GM12891 (cell line): ENCODE results near the gene MKRN1.
"Not testable (repeated sequence)": the region's sequence is repeated elsewhere in the genome, so short reads cannot be mapped to it uniquely, and the experiment has no call there.

Source experiments
- DNase-seq: peaks from one replicate; pipeline ENCODE4 v3.0.0; 2011; ENCODE audit warnings: low spot score; ENCODE audit not compliant: insufficient read length
- FAIRE-seq: peaks from 2 replicates; lab custom pipeline; 2011; peaks lifted over from hg19 to GRCh38; lab: Jason Lieb, UNC
- PAX5 ChIP-seq: IDR thresholded peaks from 2 replicates; pipeline ENCODE4 v1.6.1; 2011; ENCODE audit warnings: low read length, moderate library complexity, mild to moderate bottlenecking; ENCODE audit not compliant: insufficient read depth, severe bottlenecking
- POLR2A ChIP-seq: IDR thresholded peaks from 2 replicates; pipeline ENCODE4 v1.6.1; 2011; ENCODE audit warnings: low read depth, low read length, control low read depth
- POLR2AphosphoS5 ChIP-seq: IDR thresholded peaks from 2 replicates; pipeline ENCODE4 v1.6.1; 2011; ENCODE audit warnings: low read depth, low read length, control low read depth
- POU2F2 ChIP-seq: IDR thresholded peaks from 2 replicates; pipeline ENCODE4 v1.6.1; 2011; ENCODE audit warnings: low read depth, mild to moderate bottlenecking, control low read depth, low read length, moderate library complexity
- SPI1 ChIP-seq: IDR thresholded peaks from 2 replicates; pipeline ENCODE4 v1.6.1; 2011; ENCODE audit warnings: low read depth, low read length, control low read depth
- TAF1 ChIP-seq: IDR thresholded peaks from 2 replicates; pipeline ENCODE4 v1.6.1; 2011; ENCODE audit warnings: low read depth, low read length, control low read depth

MKRN1 gene

DNA sequence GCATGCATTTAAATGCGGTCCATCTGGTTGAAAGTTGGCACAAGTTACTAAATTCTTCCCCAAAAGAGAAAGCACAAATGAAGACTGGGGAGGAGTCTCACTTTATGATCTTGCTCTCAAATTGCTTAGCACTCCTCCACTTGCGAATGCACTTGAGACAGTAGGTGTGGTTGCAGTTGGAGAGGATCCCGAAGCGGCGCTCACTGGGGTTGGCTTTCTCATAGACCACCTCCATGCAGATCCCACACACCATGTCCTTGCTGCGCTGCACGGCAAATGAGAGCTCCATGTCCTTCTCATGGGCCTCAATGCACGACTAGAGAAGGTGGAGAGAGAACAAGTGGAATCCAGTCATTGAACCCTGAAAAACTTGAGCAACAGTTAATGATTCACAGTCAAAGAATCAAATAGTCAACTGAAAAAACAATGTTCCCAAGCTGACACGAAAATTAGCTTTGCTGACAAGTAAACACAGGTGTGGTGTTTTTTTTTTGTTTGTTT, 22.7 kb downstream of the MKRN1 start:
- TF ChIP-seq PAX5 (no peak), POLR2A (no peak), POLR2AphosphoS5 (no peak), POU2F2 (no peak), TAF1 (no peak), SPI1 (no peak)
- FAIRE-seq (no peak), DNase-seq (no peak)

GRCh38 chr7:140455743-140456142, 23.6 kb downstream of the MKRN1 start:
- TF ChIP-seq POU2F2, result no peak
- no peak for TF ChIP-seq SPI1
- TF ChIP-seq POLR2A, result no peak
- no peak for TF ChIP-seq POLR2AphosphoS5
- TF ChIP-seq TAF1, result no peak
- TF ChIP-seq PAX5, result no peak
- no peak for FAIRE-seq
- no peak for DNase-seq

DNA sequence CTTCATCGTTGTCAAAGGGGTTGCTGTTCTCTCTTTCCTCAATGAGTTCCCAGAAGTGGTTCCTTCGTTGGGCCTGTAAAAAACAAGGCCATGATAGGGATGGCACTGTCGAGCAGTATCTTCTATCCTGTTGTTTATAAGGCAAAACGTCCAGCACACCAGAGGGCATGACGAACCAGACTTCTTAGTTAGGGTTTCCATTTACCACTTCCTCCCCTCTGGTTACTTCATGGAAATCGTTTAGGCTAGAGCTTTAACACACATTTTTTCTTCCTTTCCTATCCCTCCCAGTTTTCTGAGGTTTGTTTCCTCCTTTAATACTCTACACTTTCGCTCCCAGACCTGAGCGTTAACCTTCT, 24.7 kb downstream of the MKRN1 start:
- FAIRE-seq, result no peak
- TF ChIP-seq PAX5 (no peak), POLR2AphosphoS5 (no peak), POLR2A (no peak), TAF1 (no peak), SPI1 (no peak), POU2F2 (no peak)
- no peak for DNase-seq

- FAIRE-seq, DNase-seq: not testable (repeated sequence)
These were observed 25.3 kb downstream of the MKRN1 start for GRCh38 chr7:140453785-140454656.

DNA sequence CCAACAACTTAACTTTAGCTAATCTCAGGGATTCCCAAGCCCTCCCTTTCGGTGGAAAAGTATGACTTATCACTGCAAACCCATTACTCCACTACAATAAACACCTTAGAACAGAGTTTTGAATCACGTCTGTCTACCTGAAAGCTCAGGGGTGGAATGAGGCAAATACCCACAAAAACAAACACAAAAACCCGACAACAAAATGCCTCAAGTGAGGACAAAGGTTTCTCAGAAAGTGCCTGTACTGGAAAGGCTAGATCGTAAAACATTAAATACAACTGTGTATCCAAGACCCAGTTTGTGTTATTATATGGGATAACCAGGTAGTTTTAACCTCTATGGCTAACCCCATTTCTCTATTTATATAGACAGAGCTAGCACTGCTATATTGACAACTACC, 26.0 kb downstream of the MKRN1 start:
- TF ChIP-seq SPI1 (no peak), POU2F2 (no peak), POLR2AphosphoS5 (no peak), PAX5 (no peak), POLR2A (no peak), TAF1 (no peak)
- DNase-seq, result no peak
- FAIRE-seq, result no peak

GRCh38 chr7:140451716-140452115, 27.6 kb downstream of the MKRN1 start:
- DNase-seq (no peak), FAIRE-seq (no peak)
- TF ChIP-seq SPI1 (no peak), POLR2A (no peak), TAF1 (no peak), POU2F2 (no peak), PAX5 (no peak)

GRCh38 chr7:140448781-140449480, 30.4 kb downstream of the MKRN1 start:
- TF ChIP-seq TAF1 (no peak), POLR2AphosphoS5 (no peak), SPI1 (no peak), POU2F2 (no peak), PAX5 (no peak)
- DNase-seq (no peak), FAIRE-seq (no peak)

DNA sequence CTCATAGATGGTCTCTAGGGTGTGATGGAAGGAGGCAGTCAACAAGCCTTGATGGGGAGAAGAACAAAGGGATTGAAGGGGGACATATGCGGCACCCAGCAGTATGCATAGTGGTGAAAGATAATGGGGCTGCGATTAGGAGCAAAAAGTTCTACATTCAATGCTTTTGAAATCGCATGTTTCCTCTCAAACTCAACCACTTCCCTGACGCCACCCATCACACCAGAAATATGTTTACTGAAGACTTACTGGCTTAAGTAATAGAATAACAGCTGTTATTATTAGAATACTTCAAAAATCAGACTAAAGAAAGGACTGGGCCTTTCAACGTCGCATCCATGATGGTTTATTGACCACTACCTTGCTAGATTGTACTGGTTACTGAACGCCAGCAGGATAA, 31.5 kb downstream of the MKRN1 start:
- FAIRE-seq, result no peak

GRCh38 chr7:140446467-140446866, 32.8 kb downstream of the MKRN1 start:
- TF ChIP-seq POLR2AphosphoS5 (no peak), SPI1 (no peak), POU2F2 (no peak), PAX5 (no peak), POLR2A (no peak), TAF1 (no peak)
- DNase-seq (no peak), FAIRE-seq (no peak)

More for the DNA sequence above, 31.5 kb downstream of the MKRN1 start:
- DNase-seq, result no peak
- no peak for TF ChIP-seq POU2F2
- TF ChIP-seq POLR2AphosphoS5, result no peak
- TF ChIP-seq PAX5, result no peak
- TF ChIP-seq SPI1, result no peak
- TF ChIP-seq POLR2A, result no peak
- TF ChIP-seq TAF1, result no peak

DNA sequence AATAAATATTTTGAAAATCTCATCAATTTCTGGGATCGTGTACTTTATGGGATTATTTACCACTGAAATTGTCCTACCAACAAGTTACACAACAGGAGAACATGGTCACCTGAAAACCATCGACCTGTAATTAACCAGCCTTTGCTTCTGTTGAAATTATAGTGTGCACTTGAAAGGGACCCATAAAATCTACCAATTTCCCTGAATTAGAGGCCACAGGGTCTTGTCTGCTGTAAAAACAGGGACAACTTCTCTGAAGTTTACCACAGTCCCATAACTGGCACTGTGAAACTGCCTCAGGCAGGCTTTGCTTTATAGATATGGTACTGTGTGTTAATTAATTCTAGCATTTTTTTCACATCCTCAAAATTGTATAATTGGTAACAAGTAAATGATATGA, 37.8 kb downstream of the MKRN1 start:
- FAIRE-seq (no peak), DNase-seq (no peak)
- TF ChIP-seq POU2F2 (no peak), TAF1 (no peak), POLR2A (no peak)

DNA sequence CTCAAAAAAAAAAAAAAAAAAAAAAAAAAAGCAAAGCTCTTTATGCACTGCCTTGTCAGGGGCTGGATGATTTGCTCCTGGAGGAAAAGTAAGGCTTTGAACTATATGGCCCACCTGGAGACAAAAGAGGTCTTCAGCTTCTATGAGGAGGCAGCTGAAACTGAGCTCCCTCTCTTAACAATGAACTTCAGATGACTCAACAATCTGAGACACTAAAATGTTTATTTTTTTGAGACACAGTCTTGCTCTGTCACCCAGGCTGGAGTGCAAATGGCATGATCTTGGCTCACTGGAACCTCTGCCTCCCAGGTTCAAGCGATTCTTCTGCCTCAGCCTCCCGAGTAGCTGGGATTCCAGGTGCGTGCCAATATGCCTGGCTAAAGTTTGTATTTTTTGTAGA, 38.7 kb downstream of the MKRN1 start:
- no peak for DNase-seq
- no peak for TF ChIP-seq SPI1
- TF ChIP-seq TAF1, result no peak
- TF ChIP-seq POU2F2, result no peak
- no peak for TF ChIP-seq PAX5
- TF ChIP-seq POLR2A, result no peak
- no peak for TF ChIP-seq POLR2AphosphoS5
- FAIRE-seq, result no peak
